HepG2 (cell line): ENCODE data around the gene WDFY1. TPM values are rescaled to one million over a fixed set of nuclear protein-coding genes. Genes with fewer than 3 reads are reported as not detected.

Experiments
- CEBPB ChIP-seq: IDR thresholded peaks from 2 replicates; pipeline ENCODE4 v1.6.1; 2011; ENCODE audit warnings: low read depth, low read length, improper control_type of control experiment, borderline replicate concordance
- DNMT1 ChIP-seq: sonication (generic); formaldehyde crosslinking; IDR thresholded peaks from 2 replicates; pipeline ENCODE4 v1.5.1; 2020; ENCODE audit warnings: mild to moderate bottlenecking, missing genetic modification reagents
- JUN ChIP-seq: sonication (generic); formaldehyde crosslinking; IDR thresholded peaks from 2 replicates; pipeline ENCODE4 v1.4.0; 2020; ENCODE audit warnings: mild to moderate bottlenecking, missing genetic modification reagents
- KLF6 ChIP-seq: IDR thresholded peaks from 2 replicates; pipeline ENCODE4 v1.8.0; 2016; ENCODE audit warnings: missing biosample characterization, missing genetic modification reagents
- MAF1 ChIP-seq: sonication (generic); formaldehyde crosslinking; IDR thresholded peaks from 2 replicates; pipeline ENCODE4 v1.5.0; 2020; ENCODE audit warnings: missing genetic modification reagents, borderline replicate concordance
- MEIS1 ChIP-seq: sonication (generic); formaldehyde crosslinking; IDR thresholded peaks from 2 replicates; pipeline ENCODE4 v1.9.0; 2021; ENCODE audit warnings: mild to moderate bottlenecking, missing genetic modification reagents, moderate library complexity, borderline replicate concordance
- MNT ChIP-seq: fragments of 450-650 bp; IDR thresholded peaks from 2 replicates; pipeline ENCODE4 v1.6.1; 2016
- PITX1 ChIP-seq: sonication (generic); formaldehyde crosslinking; IDR thresholded peaks from 2 replicates; pipeline ENCODE4 v1.5.1; 2020; ENCODE audit warnings: mild to moderate bottlenecking, missing genetic modification reagents
- PRPF4 ChIP-seq: fragments of 200-400 bp; formaldehyde crosslinking; IDR thresholded peaks from 2 replicates; pipeline ENCODE4 v1.6.1; 2016; ENCODE audit warnings: low read length, low read depth; ENCODE audit not compliant: poor library complexity, severe bottlenecking
- RNF2 ChIP-seq: fragments of 450-650 bp; conservative IDR thresholded peaks from 2 replicates; pipeline ENCODE4 v1.6.1; 2016; ENCODE audit warnings: low read depth
- SMAD9 ChIP-seq: sonication (generic); formaldehyde crosslinking; IDR thresholded peaks from 2 replicates; pipeline ENCODE4 v1.5.1; 2020; ENCODE audit warnings: mild to moderate bottlenecking, missing genetic modification reagents
- SNRNP70 ChIP-seq: fragments of 200-400 bp; formaldehyde crosslinking; IDR thresholded peaks from 2 replicates; pipeline ENCODE4 v1.6.1; 2017; ENCODE audit warnings: mild to moderate bottlenecking, low read depth, low read length, moderate library complexity
- THAP11 ChIP-seq: IDR thresholded peaks from 2 replicates; pipeline ENCODE4 v1.6.1; 2016; ENCODE audit warnings: missing biosample characterization, missing genetic modification reagents
- ZNF256 ChIP-seq: sonication (generic); formaldehyde crosslinking; conservative IDR thresholded peaks from 2 replicates; pipeline ENCODE4 v1.4.0; 2020; ENCODE audit warnings: missing genetic modification reagents
- ZNF446 ChIP-seq: sonication (generic); formaldehyde crosslinking; IDR thresholded peaks from 2 replicates; pipeline ENCODE4 v1.5.0; 2020; ENCODE audit warnings: mild to moderate bottlenecking, missing genetic modification reagents
- ZNF510 ChIP-seq: sonication (generic); formaldehyde crosslinking; IDR thresholded peaks from 2 replicates; pipeline ENCODE4 v1.4.0; 2020; ENCODE audit warnings: low read depth, mild to moderate bottlenecking, missing genetic modification reagents
- ZNF552 ChIP-seq: sonication (generic); formaldehyde crosslinking; IDR thresholded peaks from 2 replicates; pipeline ENCODE4 v1.9.0; 2022; ENCODE audit warnings: missing genetic modification reagents, mild to moderate bottlenecking, borderline replicate concordance
- ZNF572 ChIP-seq: sonication (generic); formaldehyde crosslinking; IDR thresholded peaks from 2 replicates; pipeline ENCODE4 v1.5.1; 2020; ENCODE audit warnings: mild to moderate bottlenecking, missing genetic modification reagents
- ZNF605 ChIP-seq: sonication (generic); formaldehyde crosslinking; IDR thresholded peaks from 2 replicates; pipeline ENCODE4 v1.8.0; 2022; ENCODE audit warnings: mild to moderate bottlenecking, missing genetic modification reagents
- ZNF619 ChIP-seq: sonication (generic); formaldehyde crosslinking; IDR thresholded peaks from 2 replicates; pipeline ENCODE4 v1.4.0; 2020; ENCODE audit warnings: mild to moderate bottlenecking, missing genetic modification reagents
- polyA plus RNA-seq, 8 experiments: library from polyadenylated mRNA; depleted of rRNA in 3 of 8; stranded (reverse) in 7 of 8; unstranded in 1 of 8; fragments of >200 nt; fragmentation: Illumina TruSeq in 4 of 8; extraction: Trizol in 4 of 8; gene quantifications; 2 replicates each; pipeline versions ENCODE4 v1.2.1 to v1.2.3, GENCODE V29; 2011 to 2016; ENCODE audit warnings: low read depth in 4 of 8, missing spikeins in 1 of 8, mixed read lengths in 1 of 8; ENCODE audit not compliant: insufficient read depth in 1 of 8
- total RNA-seq, 5 experiments: library from RNA; depleted of rRNA; stranded (reverse); fragments of >200 nt; fragmentation: Illumina TruSeq; extraction: Trizol; gene quantifications; 2 replicates each; pipeline ENCODE4 v1.2.3, GENCODE V29; 2016; ENCODE audit warnings: low read depth in 1 of 5
- TF ChIP-seq, protein P1 (sequence below): sonication (generic); formaldehyde crosslinking; IDR thresholded peaks from 2 replicates; pipeline ENCODE4 v1.4.0; 2020; ENCODE audit warnings: missing genetic modification reagents, borderline replicate concordance
- TF ChIP-seq, protein P2 (sequence below): IDR thresholded peaks from 2 replicates; pipeline ENCODE4 v1.6.1; 2016; ENCODE audit warnings: low read depth, borderline replicate concordance
- TF ChIP-seq, protein P3 (sequence below): sonication (generic); formaldehyde crosslinking; IDR thresholded peaks from 2 replicates; pipeline ENCODE4 v1.8.1; 2023; ENCODE audit warnings: mild to moderate bottlenecking, missing genetic modification reagents, borderline replicate concordance

The WDFY1 gene
- total and polyA plus RNA-seq, 2 of the 13 experiments (the other 11 are each of a cell fraction or from before 2014, with no cell fraction given), result 77.0 to 78.4 TPM

GRCh38 chr2:223957092-223957851 is 12.1 kb upstream of the WDFY1 start, which contains the start of gene MRPL44 (continued):
- TF ChIP-seq MEIS1 (peak; percentile 99), JUN (CRISPR knock-in tag) (peak; percentile 89), ZNF572 (CRISPR knock-in tag) (peak; percentile 97), MAF1 (CRISPR knock-in tag) (peak; percentile 95; the same call in 1 of the 2 replicates), SMAD9 (CRISPR knock-in tag) (peak; percentile 92), THAP11 (CRISPR knock-in tag) (peak; percentile 97), ZNF605 (CRISPR knock-in tag) (peak; percentile 99), PRPF4 (no peak), ZNF446 (CRISPR knock-in tag) (peak; percentile 97), SNRNP70 (no peak), KLF6 (CRISPR knock-in tag) (peak; percentile 98), DNMT1 (CRISPR knock-in tag) (no peak; the same call in none of the 2 replicates), CEBPB (peak; percentile 64; the same call in 1 of the 2 replicates), PITX1 (CRISPR knock-in tag) (peak; percentile 88), ZNF552 (0 out of 2 replicates have a peak, but pooled peaks have one; percentile 14), RNF2 (0 out of 2 replicates have a peak, but pooled peaks have one; percentile 63), ZNF256 (peak; percentile 90), MNT (peak; percentile 43; the same call in 1 of the 2 replicates), ZNF510 (CRISPR knock-in tag) (peak; percentile 99), ZNF619 (peak; percentile 94)
- TF ChIP-seq, protein P1, sequence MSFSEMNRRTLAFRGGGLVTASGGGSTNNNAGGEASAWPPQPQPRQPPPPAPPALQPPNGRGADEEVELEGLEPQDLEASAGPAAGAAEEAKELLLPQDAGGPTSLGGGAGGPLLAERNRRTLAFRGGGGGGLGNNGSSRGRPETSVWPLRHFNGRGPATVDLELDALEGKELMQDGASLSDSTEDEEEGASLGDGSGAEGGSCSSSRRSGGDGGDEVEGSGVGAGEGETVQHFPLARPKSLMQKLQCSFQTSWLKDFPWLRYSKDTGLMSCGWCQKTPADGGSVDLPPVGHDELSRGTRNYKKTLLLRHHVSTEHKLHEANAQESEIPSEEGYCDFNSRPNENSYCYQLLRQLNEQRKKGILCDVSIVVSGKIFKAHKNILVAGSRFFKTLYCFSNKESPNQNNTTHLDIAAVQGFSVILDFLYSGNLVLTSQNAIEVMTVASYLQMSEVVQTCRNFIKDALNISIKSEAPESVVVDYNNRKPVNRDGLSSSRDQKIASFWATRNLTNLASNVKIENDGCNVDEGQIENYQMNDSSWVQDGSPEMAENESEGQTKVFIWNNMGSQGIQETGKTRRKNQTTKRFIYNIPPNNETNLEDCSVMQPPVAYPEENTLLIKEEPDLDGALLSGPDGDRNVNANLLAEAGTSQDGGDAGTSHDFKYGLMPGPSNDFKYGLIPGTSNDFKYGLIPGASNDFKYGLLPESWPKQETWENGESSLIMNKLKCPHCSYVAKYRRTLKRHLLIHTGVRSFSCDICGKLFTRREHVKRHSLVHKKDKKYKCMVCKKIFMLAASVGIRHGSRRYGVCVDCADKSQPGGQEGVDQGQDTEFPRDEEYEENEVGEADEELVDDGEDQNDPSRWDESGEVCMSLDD (CRISPR knock-in tag), result peak; percentile 58; the same call in 1 of the 2 replicates
- TF ChIP-seq, protein P2, sequence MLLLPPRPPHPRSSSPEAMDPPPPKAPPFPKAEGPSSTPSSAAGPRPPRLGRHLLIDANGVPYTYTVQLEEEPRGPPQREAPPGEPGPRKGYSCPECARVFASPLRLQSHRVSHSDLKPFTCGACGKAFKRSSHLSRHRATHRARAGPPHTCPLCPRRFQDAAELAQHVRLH (CRISPR knock-in tag), result peak; percentile 99
- TF ChIP-seq, protein P3, sequence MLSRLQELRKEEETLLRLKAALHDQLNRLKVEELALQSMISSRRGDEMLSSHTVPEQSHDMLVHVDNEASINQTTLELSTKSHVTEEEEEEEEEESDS (CRISPR knock-in tag), result peak; percentile 59
